Activated CD8-positive, alpha-beta memory T cell treated with anti-CD3 and anti-CD28 coated beads, Interleukin-2, amount 50 U/mL, for 48 hours (primary cell): ENCODE measurements around the gene LHX3.

Experiments used
- DNase-seq: peaks from one replicate; pipeline ENCODE4 v3.0.0-alpha.2; 2020

LHX3 gene

DNA sequence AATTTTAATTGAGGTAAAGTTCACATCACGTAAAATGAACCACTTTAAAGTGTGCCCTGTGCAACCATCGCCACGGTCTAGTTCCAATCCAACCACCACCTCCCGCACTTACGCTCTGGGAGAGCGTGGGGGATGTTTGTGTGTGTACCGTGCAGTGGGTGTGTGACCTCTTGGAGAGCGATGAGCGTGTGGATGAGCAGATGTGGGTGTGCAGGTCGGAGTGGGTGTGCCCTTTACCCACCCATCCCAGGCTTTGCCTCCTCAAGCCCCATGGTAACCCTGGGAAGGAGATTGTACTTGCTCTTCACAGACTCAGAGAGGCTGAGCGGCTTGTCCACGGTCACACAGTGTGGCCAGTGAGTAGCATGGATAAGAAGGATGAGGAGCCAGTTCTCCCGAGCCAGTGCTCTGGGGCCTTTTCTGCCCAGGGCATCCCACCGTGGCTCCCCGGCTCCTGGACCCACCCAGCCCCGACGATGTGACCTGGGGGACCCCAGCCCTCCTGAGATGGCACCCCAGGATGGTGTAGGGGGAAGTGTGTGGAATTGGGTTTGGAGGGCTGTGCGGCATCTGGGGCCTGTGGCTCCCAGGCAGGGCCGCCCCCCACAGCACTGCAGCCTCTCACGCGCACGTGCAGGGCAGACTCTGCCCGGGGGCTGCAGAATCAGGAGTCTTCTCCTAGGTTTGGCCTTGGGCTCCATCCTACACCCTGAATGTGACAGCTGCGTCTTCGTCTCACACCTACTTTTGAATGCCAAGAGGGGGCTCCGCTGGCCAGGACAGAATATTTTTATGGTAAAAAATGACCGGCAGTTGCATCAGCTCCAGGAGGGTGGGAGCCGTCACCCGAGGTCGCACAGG lies 13.6 kb downstream of the LHX3 start:
- no peak for DNase-seq

DNA sequence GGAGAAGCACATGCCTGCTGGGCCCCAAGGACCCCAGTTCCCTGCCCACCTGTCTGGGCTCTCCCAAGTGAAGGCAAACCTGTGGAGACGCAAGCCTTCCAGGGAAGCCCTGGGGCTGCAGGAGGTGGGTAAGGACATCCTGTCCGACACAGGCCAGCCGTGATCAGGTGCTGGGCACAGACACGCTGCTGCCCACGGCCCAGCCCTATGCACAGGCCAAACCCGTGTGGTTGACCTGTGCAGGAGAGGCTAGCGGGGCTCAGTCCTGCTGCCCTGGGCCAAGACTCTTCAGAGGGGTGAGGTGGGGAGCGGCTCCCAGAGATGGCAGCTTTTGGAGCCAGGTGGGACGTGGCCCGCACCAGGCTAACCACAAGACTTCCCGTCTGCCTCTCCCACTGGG lies 14.3 kb downstream of the LHX3 start:
- no peak for DNase-seq

- no peak for DNase-seq
Measured at GRCh38 chr9:136190237-136190601, 14.7 kb downstream of the LHX3 start.

DNA sequence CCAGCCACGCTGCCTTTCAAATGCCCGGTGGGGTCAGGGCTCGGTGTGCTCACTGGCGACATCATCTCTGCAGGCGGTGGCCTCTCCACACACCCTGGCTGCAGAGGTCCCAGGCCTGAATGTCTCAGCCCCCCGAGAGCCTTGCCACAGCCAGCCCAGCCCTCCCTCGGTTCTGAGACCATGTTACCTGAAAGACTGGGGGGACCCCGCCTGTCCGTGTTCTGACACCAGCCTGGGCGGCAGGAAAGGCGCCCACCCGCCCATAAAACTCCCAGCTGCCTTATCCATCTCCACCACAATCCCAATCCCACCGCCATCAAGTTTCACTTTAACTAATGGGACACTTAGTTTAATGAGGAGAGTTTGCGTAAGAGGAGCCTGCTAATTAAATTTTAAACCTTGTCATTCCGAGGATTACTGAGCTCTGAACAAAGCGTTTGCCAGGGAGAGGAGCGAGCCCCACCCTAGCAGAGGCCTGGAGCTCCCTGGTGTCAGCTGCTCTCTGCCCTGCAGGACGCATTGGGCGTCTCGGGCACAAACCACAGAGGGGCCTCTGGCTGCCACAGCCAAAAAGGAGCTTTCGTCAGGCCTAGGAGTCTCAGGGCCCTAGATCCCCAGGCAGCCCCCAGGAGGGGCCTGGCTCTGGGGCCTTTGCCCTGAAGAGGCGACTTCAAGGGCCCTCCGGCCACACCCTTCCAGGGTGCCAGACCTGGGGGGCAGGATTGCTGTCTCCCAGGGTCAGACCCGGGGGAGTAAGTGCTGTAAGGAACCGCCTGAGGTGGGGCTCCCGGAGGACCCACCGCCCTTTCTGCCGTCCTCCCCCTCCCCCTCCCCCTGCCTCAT lies 15.3 kb downstream of the LHX3 start:
- no peak for DNase-seq

DNA sequence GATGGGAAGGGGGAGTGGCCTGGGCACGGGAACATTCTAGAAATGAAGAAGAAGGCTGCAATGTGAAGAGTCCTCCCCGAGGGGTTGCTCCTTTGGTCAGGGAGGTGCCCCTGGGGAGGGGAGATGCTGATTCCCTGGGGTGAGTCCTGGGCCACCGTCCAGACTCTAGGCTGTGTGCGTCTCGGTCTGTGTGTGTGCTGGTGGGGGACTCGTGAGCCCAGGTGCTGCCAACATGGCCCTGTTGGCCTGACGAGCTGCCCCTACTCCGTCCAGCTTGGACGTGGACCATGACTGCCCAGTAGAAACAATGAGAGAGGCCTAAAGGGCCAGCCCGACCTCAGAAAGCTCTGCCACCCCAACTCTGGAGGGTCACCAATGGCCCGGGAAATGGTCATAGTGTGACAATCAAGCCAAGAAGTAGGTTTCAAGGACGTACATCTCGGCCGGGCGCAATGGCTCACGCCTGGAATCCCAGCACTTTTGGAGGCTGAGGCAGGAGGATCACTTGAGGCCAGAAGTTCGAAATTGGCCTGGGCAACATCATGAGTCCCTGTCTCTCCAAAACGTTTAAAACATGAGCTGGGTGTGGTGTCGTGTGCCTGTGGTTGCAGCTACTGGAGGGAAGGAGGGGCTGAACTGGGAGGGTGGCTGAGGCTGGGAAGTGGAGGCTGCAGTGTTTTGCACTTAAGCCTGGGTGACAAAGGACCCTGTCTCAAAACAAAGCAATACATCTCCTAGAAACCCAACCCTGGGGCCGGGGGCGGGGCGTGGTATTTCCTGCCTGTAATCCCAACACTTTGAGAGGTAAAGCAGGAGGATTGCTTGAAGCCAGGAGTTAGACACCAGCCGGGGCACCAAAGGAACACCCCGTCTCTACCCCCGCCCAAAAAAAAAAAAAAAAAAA lies 17.0 kb downstream of the LHX3 start:
- DNase-seq: no peak

DNA sequence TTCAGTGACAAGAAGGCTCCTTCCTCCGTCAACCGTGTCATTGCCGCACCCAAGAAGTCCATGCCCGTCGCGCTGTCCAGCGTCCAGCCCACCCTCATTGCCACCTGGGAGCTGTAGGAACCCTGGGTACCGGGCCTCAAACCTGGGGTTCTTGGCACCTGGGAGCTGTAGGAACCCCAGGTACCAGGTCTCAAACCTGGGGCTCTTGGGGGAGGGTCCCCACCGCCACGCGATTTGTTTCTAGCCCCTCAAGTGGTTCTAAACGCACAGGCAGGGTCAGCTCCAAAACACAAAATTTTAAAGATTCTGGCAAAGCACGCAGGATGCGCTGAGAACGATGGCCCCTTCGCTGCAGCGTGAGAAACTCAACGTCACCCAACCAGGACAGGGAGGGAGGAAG lies 17.7 kb downstream of the LHX3 start:
- DNase-seq: no peak

DNA sequence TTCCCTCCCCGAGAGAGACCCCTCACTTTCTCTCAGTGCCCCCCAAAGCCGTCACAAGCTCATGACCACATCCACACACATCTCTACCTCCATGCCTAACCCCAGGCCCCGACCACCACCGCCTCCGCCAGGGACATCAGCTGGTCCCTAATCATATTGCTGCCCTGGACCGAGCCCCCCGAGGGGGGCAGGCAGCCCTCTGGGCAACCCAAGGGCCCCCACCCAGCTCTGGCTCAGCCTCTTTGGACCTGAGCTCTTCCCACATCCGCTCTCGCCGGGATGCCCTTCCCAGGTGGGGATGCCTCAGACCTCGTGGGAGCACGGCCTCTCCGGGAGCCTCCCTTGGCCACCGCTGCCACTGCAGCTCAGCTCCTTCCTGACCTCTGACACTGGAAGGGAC lies 18.5 kb downstream of the LHX3 start:
- no peak for DNase-seq

DNA sequence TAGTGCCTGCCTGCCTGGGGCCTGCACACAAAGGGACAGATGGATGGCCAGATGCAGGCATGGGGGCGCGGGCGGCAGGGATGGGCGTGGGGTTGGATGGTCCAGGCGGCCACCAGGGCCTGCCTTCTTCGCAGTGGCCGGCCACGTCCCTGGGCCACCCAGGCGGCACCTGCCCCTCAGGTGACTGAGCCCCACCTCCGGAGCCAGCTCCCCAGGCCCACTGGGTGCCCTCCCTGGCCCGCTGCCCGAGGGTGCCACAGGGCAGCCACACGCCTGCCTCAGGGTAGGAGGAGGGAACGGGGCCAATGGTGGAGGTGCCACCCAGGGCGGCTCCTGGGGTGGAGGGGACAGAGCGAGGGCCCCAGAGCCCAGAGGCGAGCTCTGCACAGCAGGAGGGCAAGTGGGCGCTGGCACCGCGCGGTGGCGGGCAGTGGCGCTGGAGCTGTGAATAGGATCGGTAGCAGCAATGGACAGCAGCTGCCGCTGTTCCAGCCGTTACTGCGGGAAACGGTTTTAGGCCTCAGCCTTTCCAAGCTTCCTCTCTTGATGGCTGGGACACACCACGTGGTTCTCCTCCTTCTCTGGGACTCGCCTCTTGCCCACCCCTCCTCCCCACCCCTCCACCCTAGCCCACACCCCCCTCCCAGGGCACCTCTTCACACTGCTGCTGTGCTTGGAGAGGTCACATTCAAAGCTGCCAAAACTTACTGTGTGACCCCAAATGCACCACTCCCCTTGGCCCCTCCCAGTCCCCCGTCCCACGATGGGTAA lies 19.1 kb downstream of the LHX3 start:
- DNase-seq: no peak

- no peak for DNase-seq
Measured at GRCh38 chr9:136185066-136185465, 19.9 kb downstream of the LHX3 start.

DNA sequence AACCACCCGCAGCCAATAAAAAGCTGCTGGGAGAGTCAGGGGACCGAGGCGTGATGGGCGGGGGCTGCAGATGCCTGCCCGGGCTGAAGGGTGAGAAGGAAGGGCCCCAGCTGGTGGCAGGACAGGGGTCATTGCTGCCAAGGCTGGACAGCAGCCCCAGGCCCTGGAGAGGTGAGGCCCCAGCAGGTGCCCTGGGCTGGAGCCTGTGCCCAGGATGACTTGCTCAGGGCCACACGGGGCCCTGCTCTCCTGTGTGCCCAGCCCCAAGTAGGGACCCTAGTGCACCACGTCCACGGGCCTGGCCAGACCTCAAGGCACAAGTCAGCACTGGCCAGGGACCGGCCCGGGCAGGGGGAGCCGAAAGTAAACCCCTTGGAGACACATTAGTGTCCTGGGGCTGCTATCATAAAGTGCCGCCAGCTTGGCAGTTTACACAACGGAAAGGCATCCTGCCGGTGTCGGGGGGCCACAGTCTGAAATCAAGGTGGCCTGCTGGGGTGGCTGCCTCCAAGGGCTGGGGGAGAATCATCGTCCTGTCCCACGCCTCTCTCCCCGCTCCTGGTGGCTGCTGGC lies 22.0 kb downstream of the LHX3 start:
- DNase-seq: no peak

- DNase-seq: no peak
Measured at GRCh38 chr9:136182420-136182787, 22.5 kb downstream of the LHX3 start.

DNA sequence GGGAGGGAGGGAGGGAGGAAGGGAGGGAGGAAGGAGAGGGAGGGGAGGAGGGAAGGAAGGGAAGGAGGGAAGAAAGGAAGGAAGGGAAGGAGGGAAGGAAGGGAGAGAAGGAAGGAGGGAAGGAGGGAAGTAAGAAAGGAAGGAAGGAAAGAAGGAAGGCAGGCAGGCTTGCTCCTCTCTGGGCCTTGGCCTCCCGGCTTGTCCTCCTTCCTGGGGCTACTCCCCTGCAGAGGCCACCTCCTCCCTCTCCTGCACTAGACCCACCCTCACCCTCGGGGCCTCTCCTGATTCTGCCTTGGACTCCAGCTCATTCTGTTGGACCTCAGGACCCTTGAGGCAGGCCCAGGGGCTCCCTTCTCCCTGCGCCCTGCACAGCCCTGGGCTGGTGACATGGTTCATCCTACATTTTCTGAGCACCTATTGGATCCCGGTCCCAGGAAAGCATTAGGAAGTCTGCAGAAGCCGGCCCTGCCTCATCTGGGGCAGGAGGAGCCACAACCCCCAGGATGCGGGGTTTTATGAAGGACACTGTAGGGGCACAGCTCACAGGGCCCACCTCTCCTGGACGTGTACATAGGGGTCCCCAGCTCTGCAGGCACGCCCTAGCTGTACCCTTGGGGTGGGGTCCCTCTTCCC lies 23.0 kb downstream of the LHX3 start:
- DNase-seq: no peak

DNA sequence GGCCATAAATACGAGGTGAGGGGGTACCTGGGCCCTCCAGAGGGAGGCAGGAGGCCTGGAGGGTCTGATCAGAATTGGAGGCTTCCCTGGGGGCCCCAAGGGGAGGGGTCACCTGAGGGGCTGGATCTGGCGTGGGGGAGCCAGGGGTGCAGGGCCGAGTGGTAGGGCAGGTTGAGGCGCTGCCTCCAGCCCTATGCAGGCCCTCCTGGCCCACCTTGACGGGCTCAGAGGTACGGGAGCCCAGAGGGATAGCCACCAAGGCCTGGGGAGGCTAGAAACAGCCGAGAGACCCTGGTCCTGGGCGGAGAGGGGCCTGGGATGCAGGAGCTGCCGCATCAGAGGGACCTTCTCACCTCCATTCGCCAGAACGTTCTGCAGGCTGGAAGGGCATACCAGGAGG lies 24.3 kb downstream of the LHX3 start:
- DNase-seq: no peak

GRCh38 chr9:136179761-136180160 lies 25.2 kb downstream of the LHX3 start:
- no peak for DNase-seq

- no peak for DNase-seq
Measured at GRCh38 chr9:136179101-136179616, 25.8 kb downstream of the LHX3 start.

GRCh38 chr9:136178773-136179075 lies 26.2 kb downstream of the LHX3 start:
- DNase-seq: no peak

DNA sequence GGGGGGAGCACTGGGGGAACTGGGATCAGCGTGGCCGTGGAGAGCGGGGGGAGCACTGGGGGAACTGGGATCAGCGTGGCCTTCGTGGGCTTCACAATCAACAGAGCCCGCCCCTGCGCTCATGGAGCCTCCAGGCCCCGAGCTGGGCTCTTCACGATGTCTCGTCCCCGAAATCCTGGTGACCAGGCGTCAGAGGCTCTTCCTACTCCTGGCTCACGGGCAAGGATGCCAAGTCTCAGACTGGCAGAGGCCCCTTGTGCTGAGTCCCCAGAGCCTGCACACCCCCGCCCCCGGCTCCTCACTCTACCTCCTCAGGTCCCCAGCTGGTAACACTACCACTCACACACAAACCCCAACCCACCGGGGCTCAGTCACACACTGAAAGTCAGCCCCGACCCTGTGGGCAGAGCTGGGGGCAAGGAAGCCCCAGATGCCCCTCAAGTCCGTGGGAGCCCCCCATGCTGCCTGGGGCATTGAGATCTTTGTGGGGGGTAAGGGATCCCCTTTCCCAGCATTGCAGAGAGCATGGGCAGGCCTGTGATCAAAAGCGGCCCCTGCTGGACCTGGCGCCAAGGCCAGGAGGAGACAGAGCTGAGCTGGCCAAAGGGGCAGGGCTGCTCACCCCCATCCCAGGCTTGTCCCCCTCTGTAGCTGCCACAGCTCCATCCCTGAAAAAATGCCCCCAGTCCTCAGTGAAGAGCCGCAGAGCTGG lies 26.7 kb downstream of the LHX3 start:
- no peak for DNase-seq

DNA sequence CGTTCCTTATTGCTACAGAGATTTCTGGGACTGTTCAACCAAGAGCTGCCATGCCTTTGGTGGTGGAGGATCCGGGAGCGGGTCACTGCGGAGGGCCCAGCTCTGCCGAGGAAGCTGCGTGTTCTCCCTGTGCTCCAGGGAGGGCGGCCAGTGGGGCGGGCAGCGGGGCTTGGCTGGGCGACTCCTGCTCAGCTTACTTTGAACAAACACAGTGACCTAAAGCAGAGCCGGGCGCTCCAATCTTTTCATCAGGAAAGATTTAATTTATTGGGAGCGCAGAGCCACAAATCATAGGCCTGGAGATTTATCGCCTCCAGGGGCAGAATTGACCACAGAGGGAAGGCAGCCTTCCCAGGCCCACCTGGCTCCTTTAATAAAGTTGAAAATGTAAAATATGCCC lies 27.7 kb downstream of the LHX3 start:
- DNase-seq: no peak

- no peak for DNase-seq
Measured at GRCh38 chr9:136175616-136176197, 29.2 kb downstream of the LHX3 start.
